ENCODE data around the gene RNF169. TPM values are rescaled to one million over a fixed set of nuclear protein-coding genes. Genes with fewer than 3 reads are reported as not detected.
"Not testable (repeated sequence)": the region's sequence is repeated elsewhere in the genome, so short reads cannot be mapped to it uniquely, and the experiment has no call there.

RNF169 gene
- total RNA-seq, 1 donor from 2014 or later, result 7.1 TPM

- Mint-ChIP-seq H3K4me3 (ENCODE audit: unreplicated experiment) (no peak overlapping the region), H3K36me3 (ENCODE audit: unreplicated experiment) (no peaks in the 10 kb centered on the region), H3K27me3 (ENCODE audit: unreplicated experiment) (peaks cover 6% of the 10 kb centered on the region), H3K4me1 (ENCODE audit: low read depth, unreplicated experiment) (peaks cover 9% of the 10 kb centered on the region), H3K27ac (ENCODE audit: unreplicated experiment) (no peak overlapping the region), H3K9me3 (ENCODE audit: unreplicated experiment) (peaks cover 2% of the 10 kb centered on the region)
- TF ChIP-seq CTCF (IDR thresholded peaks at IDR 0.05; ENCODE audit: partially characterized antibody, unreplicated experiment), result no peak
- DNase-seq, result no peak
Measured at GRCh38 chr11:74751303-74751702, 2.7 kb downstream of the RNF169 start.

- no peak overlapping the region for H3K27ac Mint-ChIP-seq (ENCODE audit: unreplicated experiment)
- H3K9me3 Mint-ChIP-seq (ENCODE audit: unreplicated experiment), result no peaks in the 10 kb centered on the region
- H3K27me3 Mint-ChIP-seq (ENCODE audit: unreplicated experiment), result no peaks in the 10 kb centered on the region
- no peak for DNase-seq
- peaks cover under 1% of the 10 kb centered on the region for H3K4me1 Mint-ChIP-seq (ENCODE audit: low read depth, unreplicated experiment)
- H3K4me3 Mint-ChIP-seq (ENCODE audit: unreplicated experiment), result no peak overlapping the region
- no peak for TF ChIP-seq CTCF (IDR thresholded peaks at IDR 0.05; ENCODE audit: partially characterized antibody, unreplicated experiment)
- no peaks in the 10 kb centered on the region for H3K36me3 Mint-ChIP-seq (ENCODE audit: unreplicated experiment)
Measured at GRCh38 chr11:74754507-74755252, 6.0 kb downstream of the RNF169 start.

- DNase-seq, result no peak
- H3K27ac Mint-ChIP-seq (ENCODE audit: unreplicated experiment), result no peak overlapping the region
Measured at GRCh38 chr11:74755395-74755995, 6.8 kb downstream of the RNF169 start.

GRCh38 chr11:74756571-74756970 lies 7.9 kb downstream of the RNF169 start:
- Mint-ChIP-seq H3K9me3 (ENCODE audit: unreplicated experiment) (peaks cover 1% of the 10 kb centered on the region), H3K4me3 (ENCODE audit: unreplicated experiment) (no peak overlapping the region), H3K27ac (ENCODE audit: unreplicated experiment) (no peak overlapping the region), H3K36me3 (ENCODE audit: unreplicated experiment) (no peaks in the 10 kb centered on the region), H3K4me1 (ENCODE audit: low read depth, unreplicated experiment) (no peaks in the 10 kb centered on the region), H3K27me3 (ENCODE audit: unreplicated experiment) (no peaks in the 10 kb centered on the region)
- DNase-seq, result no peak
- no peak for TF ChIP-seq CTCF (IDR thresholded peaks at IDR 0.05; ENCODE audit: partially characterized antibody, unreplicated experiment)

More at GRCh38 chr11:74755395-74755995, 6.8 kb downstream of the RNF169 start:
- Mint-ChIP-seq H3K4me3 (ENCODE audit: unreplicated experiment) (no peak overlapping the region), H3K4me1 (ENCODE audit: low read depth, unreplicated experiment) (no peaks in the 10 kb centered on the region), H3K36me3 (ENCODE audit: unreplicated experiment) (no peaks in the 10 kb centered on the region), H3K27me3 (ENCODE audit: unreplicated experiment) (no peaks in the 10 kb centered on the region), H3K9me3 (ENCODE audit: unreplicated experiment) (no peaks in the 10 kb centered on the region)
- TF ChIP-seq CTCF (IDR thresholded peaks at IDR 0.05; ENCODE audit: partially characterized antibody, unreplicated experiment), result no peak

- Mint-ChIP-seq H3K9me3 (ENCODE audit: unreplicated experiment) (no peaks in the 10 kb centered on the region), H3K4me3 (ENCODE audit: unreplicated experiment) (no peak overlapping the region), H3K4me1 (ENCODE audit: low read depth, unreplicated experiment) (no peaks in the 10 kb centered on the region), H3K27me3 (ENCODE audit: unreplicated experiment) (peaks cover 4% of the 10 kb centered on the region), H3K27ac (ENCODE audit: unreplicated experiment) (no peak overlapping the region), H3K36me3 (ENCODE audit: unreplicated experiment) (no peaks in the 10 kb centered on the region)
- no peak for DNase-seq
- TF ChIP-seq CTCF (IDR thresholded peaks at IDR 0.05; ENCODE audit: partially characterized antibody, unreplicated experiment), result no peak
Measured at GRCh38 chr11:74766905-74767304, 18.3 kb downstream of the RNF169 start.

GRCh38 chr11:74768172-74768651 lies 19.6 kb downstream of the RNF169 start:
- not testable (repeated sequence) for H3K27ac Mint-ChIP-seq (ENCODE audit: unreplicated experiment); H3K36me3 Mint-ChIP-seq (ENCODE audit: unreplicated experiment); DNase-seq; H3K4me3 Mint-ChIP-seq (ENCODE audit: unreplicated experiment); H3K9me3 Mint-ChIP-seq (ENCODE audit: unreplicated experiment); H3K4me1 Mint-ChIP-seq (ENCODE audit: low read depth, unreplicated experiment); H3K27me3 Mint-ChIP-seq (ENCODE audit: unreplicated experiment)
